Natural killer cell treated with Interleukin-12 subunit alpha and Interleukin-12 subunit beta and Interleukin-15 and Interleukin-18, amount 100 ng/mL, for 72 hours (primary cell): Measurements from ENCODE around the gene P2RX3. TPM values are rescaled to one million over a fixed set of nuclear protein-coding genes. Genes with fewer than 3 reads are reported as not detected.
"Not testable (repeated sequence)": the region's sequence is repeated elsewhere in the genome, so short reads cannot be mapped to it uniquely, and the experiment has no call there.

Experiments
- ATAC-seq, 2 donors: fragments of 150-1000 bp; cut with Tn5 transposase in 1 of 2; sonication (Bioruptor Pico), chemical (Tn5 transposase) in 1 of 2; 2 replicates each; pipeline ENCODE4 v1.10.0; 2021
- DNase-seq: peaks from one replicate; pipeline ENCODE4 v3.0.0; 2022; ENCODE audit warnings: low spot score
- H3K27ac Mint-ChIP-seq, 2 donors: 1 replicate in 1 of 2; 2 replicates in 1 of 2; pipeline ENCODE4 v1.8.0; 2022; ENCODE audit warnings: mixed read lengths in 2 of 2, mild to moderate bottlenecking in 1 of 2, moderate library complexity in 1 of 2
- H3K27me3 Mint-ChIP-seq, 2 donors: 1 replicate in 1 of 2; 2 replicates in 1 of 2; pipeline ENCODE4 v1.8.0; 2022; ENCODE audit warnings: mixed read lengths in 2 of 2
- H3K36me3 Mint-ChIP-seq: one replicate; pipeline ENCODE4 v1.8.0; 2022; ENCODE audit warnings: mixed read lengths
- H3K4me1 Mint-ChIP-seq, 2 donors: 1 replicate in 1 of 2; 2 replicates in 1 of 2; pipeline ENCODE4 v1.8.0; 2022; ENCODE audit warnings: low read depth in 2 of 2, mixed read lengths in 2 of 2, mild to moderate bottlenecking in 1 of 2
- H3K4me3 Mint-ChIP-seq: one replicate; pipeline ENCODE4 v1.8.0; 2022; ENCODE audit warnings: mixed read lengths
- H3K9me3 Mint-ChIP-seq: 2 replicates; pipeline ENCODE4 v1.8.0; 2022; ENCODE audit warnings: mixed read lengths
- total RNA-seq, 2 donors: library from RNA; stranded (reverse); gene quantifications; one replicate each; pipeline ENCODE4 v1.2.3, GENCODE V29; 2022

P2RX3 gene
- total RNA-seq, 2 donors from 2014 or later = not detected

DNA sequence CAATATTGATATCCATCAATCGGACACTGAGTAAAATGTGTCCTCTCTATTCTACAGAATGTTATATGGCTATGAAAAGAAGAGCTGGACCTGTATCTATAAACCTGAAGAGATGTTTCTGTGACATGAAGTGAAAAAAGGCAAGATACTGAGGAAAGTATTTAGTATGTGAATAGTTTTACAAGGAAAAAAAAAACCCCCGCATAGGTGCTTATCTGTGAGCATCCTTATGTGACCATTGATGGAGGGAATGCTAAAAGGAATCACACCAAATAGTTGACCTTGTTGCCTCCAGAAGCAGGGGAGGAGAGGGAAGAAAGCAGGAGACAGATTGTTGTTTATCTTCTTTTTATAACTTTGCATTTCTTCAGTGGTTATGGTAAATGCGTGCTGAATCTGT is 53.0 kb downstream of the P2RX3 start:
- H3K27ac Mint-ChIP-seq = no peak overlapping the region
- H3K27me3 Mint-ChIP-seq = peaks cover 10 to 13% of the 10 kb centered on the region in 2 donors
- no peak for ATAC-seq
- no peaks in the 10 kb centered on the region for H3K9me3 Mint-ChIP-seq
- peaks cover 0 to 5% of the 10 kb centered on the region in 2 donors for H3K4me1 Mint-ChIP-seq
- H3K36me3 Mint-ChIP-seq = no peaks in the 10 kb centered on the region
- H3K4me3 Mint-ChIP-seq = no peak overlapping the region
- DNase-seq = no peak

DNA sequence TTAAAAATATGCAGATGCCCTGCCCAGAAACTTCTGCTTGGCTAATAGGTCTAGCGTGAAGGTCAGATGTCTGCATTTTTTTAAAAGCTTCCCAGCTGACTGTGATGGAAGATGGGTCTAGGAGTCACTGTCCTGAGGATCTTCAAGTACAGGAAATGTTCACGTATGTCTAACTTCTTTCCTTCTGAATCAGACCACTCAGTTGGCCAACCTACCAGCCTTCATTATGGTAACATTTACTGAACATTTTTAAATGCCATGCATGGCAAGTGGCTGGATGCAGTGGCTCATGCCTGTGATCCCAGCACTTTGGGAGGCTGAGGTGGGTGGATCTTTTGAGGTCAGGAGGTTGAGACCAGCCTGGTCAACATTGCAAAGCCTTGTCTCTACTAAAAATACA is 53.4 kb downstream of the P2RX3 start:
- no peaks in the 10 kb centered on the region for H3K9me3 Mint-ChIP-seq
- H3K27ac Mint-ChIP-seq = no peak overlapping the region
- DNase-seq = no peak
- H3K4me3 Mint-ChIP-seq = no peak overlapping the region
- peaks cover 9 to 13% of the 10 kb centered on the region in 2 donors for H3K27me3 Mint-ChIP-seq
- no peaks in the 10 kb centered on the region for H3K36me3 Mint-ChIP-seq
- ATAC-seq = no peak
- peaks cover 0 to 5% of the 10 kb centered on the region in 2 donors for H3K4me1 Mint-ChIP-seq

DNA sequence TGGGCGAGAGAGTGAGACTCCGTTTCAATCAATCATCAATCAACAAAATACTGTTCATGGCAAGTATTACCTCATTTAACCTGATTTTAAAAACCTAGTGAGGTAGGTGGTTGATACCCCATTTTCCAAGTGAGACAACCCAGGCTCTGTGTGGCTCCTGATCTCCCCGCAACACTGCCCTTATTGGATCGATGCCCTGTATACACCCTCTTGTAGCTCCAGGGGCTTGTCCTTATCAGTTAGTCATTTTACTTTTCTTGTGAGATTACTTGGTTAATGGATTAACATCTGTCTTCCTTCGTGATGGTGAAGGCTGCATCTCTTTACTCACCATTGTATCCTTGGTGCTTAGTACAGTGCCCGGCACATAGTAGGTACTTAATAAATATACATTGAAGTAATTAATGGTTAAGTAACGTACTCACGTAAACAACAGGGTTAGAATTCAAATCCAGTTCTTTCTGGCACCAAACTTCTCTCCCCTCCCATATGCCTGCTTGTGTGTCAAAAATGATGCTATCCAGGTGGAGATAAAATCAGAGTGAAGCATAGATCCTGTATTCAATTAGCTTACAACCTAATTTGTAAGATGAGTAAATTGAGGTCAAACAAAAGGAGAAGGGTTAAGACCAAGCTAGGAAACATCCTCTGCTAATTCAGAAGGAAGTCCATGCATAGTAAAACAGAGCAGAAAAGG is 54.1 kb downstream of the P2RX3 start:
- Mint-ChIP-seq H3K27ac (no peak overlapping the region), H3K4me1 (peaks cover 0 to 5% of the 10 kb centered on the region in 2 donors), H3K27me3 (peaks cover 9 to 13% of the 10 kb centered on the region in 2 donors), H3K36me3 (no peaks in the 10 kb centered on the region), H3K4me3 (no peak overlapping the region), H3K9me3 (no peaks in the 10 kb centered on the region)
- DNase-seq = no peak
- ATAC-seq = no peak

DNA sequence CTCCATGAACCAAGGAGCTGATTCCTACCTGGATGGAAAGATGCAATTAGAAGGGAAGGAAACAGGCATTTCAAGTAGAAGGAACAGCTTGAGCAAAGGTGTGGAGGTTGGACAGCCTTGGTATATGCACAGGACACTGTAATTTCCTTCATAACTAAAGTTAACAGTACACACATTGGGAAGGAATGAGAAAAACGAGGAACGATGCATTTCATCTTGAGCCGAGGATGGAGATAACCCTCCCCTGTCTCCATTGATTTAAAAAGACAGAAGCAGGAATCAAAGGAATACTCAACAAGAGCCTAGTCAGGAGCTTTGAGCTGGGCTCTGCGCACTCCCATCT is 54.6 kb downstream of the P2RX3 start:
- peaks cover 0 to 5% of the 10 kb centered on the region in 2 donors for H3K4me1 Mint-ChIP-seq
- H3K36me3 Mint-ChIP-seq = no peaks in the 10 kb centered on the region
- no peaks in the 10 kb centered on the region for H3K9me3 Mint-ChIP-seq
- no peak overlapping the region for H3K4me3 Mint-ChIP-seq
- DNase-seq = no peak
- ATAC-seq = no peak
- H3K27me3 Mint-ChIP-seq = peaks cover 9 to 13% of the 10 kb centered on the region in 2 donors
- no peak overlapping the region for H3K27ac Mint-ChIP-seq

DNA sequence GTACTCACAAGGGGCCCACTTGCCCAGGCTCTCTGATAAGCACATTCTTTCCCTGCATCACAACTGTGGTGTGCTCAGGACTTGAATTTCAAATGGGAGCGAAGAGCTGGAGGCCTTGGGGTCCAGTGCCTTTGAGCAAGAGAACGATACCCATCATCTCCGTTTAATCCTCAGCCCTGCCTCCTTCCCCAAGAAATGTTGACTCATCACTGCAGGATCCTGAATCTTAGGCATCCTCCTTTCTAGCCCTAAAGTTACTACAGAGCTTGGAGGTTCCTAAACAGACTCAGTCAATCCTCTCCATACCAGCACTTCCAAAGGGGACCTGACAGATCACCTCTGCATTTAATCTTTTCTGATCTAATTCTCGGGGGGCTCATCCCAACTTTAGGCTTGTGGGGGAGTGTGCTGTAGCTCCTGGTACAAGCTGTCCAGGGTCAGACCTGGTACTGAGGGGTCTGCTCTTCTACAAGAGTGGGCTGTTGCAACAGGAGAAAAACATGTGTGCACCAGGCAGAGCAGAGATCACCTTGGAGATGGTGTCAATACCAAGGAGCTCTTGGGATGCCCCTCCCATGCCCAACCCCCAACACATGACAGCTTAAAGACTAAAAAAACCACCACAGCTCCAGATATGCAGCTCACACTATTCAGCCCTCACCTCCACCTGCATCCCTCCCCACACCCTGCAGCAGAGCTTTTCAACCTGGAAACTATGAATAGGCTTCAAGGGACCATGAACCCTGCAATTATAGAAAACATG is 56.2 kb downstream of the P2RX3 start:
- DNase-seq = no peak
- peaks cover 6 to 10% of the 10 kb centered on the region in 2 donors for H3K27me3 Mint-ChIP-seq
- H3K4me1 Mint-ChIP-seq = peaks cover 0 to 4% of the 10 kb centered on the region in 2 donors
- H3K36me3 Mint-ChIP-seq = no peaks in the 10 kb centered on the region
- no peak overlapping the region for H3K27ac Mint-ChIP-seq
- no peak for ATAC-seq
- H3K9me3 Mint-ChIP-seq = no peaks in the 10 kb centered on the region
- no peak overlapping the region for H3K4me3 Mint-ChIP-seq

DNA sequence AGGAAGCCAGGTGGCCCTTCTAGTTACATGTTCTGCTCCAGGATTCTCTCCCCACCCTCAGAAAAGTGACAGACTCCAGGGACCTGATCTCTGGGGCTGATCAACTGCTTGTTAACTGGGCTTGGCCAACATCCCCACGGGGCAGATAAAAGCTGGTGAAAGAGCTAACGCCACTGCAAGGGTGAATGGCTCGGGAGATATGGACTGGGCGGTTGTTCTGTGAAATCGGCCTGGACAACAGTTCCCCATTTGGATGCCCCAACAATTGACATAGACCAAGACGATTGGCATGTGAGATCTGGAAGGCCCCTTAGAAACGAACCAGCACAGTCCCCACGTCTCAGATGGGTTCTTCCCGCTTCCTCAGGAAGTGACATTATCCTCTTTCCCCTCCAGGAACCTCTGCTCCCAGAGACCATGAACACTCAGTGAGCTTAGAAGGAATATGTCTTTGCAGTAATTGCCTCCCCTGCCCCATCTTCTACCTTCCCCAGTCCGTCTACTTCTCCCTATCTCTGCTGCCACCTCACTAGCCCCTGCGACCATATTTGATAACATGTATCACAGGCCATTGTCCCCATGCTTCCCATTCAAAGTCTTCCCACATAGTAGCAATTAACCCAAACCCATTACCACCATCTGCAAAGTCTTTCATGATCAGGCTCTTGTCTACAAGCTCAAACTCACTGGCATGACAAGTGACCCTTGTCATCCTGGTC is 57.9 kb downstream of the P2RX3 start:
- no peaks in the 10 kb centered on the region for H3K9me3 Mint-ChIP-seq
- H3K27me3 Mint-ChIP-seq = peaks cover 0 to 6% of the 10 kb centered on the region in 2 donors
- no peak overlapping the region for H3K27ac Mint-ChIP-seq
- no peaks in the 10 kb centered on the region for H3K36me3 Mint-ChIP-seq
- no peak overlapping the region for H3K4me3 Mint-ChIP-seq
- no peaks in the 10 kb centered on the region for H3K4me1 Mint-ChIP-seq
- DNase-seq (no peak), ATAC-seq (no peak)

DNA sequence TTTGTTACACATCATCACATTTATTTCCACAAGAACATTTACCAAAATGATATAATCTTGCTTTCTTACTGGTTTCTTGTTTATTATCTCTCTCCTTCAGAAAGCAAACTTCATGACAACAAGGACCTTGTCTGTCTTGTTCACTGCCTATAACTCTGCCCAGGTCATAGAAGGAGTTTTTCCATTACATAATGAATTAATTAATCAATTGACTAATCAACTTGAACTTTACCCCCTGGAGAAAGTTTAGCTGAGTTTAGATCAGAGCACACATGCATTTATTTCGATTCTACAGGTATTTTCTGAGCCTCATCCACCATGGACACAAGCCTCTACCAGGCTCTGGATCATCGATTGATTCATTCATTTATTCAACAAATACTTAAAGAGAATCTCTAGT is 58.6 kb downstream of the P2RX3 start:
- Mint-ChIP-seq H3K27me3 (peaks cover 0 to 6% of the 10 kb centered on the region in 2 donors), H3K27ac (no peak overlapping the region), H3K4me1 (no peaks in the 10 kb centered on the region), H3K4me3 (no peak overlapping the region), H3K36me3 (no peaks in the 10 kb centered on the region), H3K9me3 (no peaks in the 10 kb centered on the region)
- DNase-seq (no peak), ATAC-seq (no peak)

DNA sequence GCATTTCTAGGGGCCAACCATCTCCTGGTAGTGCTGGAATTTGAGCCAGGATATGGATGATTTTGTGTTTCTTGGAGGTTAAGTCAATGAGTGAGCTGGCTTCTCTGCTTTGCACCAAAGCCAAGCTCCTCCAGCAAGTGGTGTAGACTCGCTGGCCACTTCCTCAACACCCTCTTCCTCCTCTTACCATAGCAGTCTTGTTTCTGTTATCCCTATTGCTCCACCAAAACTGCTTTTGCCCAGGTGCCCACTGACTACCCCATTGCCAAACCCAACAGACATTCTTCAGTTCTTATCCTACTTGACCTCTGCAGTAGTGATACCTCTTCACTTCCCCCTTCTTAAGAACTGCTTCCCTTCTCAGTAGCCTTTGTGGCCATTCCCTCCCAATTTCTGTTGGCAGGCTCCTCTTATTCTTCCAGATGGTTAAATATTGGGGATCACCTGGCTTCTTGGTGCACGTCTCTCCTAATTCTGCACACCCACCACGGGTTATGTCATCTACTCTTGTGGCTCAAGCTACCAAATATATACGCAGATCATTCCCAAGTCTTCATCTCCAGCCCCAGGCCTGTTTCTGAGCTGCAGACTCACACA is 59.3 kb downstream of the P2RX3 start:
- no peaks in the 10 kb centered on the region for H3K4me1 Mint-ChIP-seq
- H3K4me3 Mint-ChIP-seq = no peak overlapping the region
- no peaks in the 10 kb centered on the region for H3K36me3 Mint-ChIP-seq
- H3K27ac Mint-ChIP-seq = no peak overlapping the region
- ATAC-seq = no peak
- H3K27me3 Mint-ChIP-seq = peaks cover 0 to 1% of the 10 kb centered on the region in 2 donors
- H3K9me3 Mint-ChIP-seq = no peaks in the 10 kb centered on the region
- no peak for DNase-seq

DNA sequence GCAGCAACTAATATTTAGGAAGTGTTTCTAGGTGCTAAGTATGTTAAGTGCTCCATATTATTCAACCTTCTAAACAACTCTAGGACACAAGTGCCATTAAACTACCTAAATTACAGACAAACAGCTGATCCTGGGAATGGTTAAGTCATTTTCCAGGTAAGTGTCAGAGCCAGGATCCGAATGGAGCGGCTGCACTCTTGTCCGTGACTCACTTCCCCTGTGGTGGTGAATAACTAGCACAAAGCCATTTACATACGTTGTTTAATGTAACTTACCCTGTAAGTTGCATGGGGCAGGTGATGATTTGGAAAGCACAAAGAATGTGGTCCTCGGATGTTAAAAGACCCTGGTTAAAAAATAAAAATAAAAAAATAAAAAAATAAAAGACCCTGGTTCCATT is 61.1 kb downstream of the P2RX3 start:
- ATAC-seq = no peak
- no peak overlapping the region for H3K4me3 Mint-ChIP-seq
- no peaks in the 10 kb centered on the region for H3K4me1 Mint-ChIP-seq
- no peak overlapping the region for H3K27ac Mint-ChIP-seq
- no peaks in the 10 kb centered on the region for H3K36me3 Mint-ChIP-seq
- DNase-seq = no peak
- no peaks in the 10 kb centered on the region for H3K27me3 Mint-ChIP-seq
- H3K9me3 Mint-ChIP-seq = no peaks in the 10 kb centered on the region

DNA sequence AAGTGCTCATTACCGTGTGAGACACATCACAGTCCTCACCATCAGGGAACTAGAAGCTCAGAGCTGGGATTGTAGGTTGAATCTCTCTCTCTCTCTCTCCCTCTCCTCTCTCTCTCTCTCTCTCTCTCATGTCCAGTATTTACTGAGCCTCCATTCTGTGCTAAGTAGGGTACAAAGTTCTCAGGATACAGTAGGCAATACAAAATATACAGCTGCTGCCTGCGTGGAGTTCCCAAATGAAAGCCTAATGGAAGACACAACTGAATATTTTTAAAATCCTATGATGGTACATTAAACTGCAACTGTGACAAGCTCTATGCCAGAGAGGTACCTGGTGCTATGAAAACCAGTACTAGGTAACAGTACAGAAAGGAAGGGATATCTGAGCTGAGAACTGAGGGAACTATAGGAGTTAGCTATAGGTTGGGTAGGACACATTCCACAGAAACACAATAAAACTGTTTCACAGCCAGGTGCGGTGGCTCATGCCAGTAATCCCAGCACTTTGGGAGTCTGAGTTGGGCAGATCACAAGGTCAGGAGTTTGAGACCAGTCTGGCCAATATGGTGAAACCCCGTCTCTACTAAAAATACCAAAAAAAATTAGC is 61.9 kb downstream of the P2RX3 start:
- peaks cover under 1 to 2% of the 10 kb centered on the region in 2 donors for H3K4me1 Mint-ChIP-seq
- no peak overlapping the region for H3K27ac Mint-ChIP-seq
- DNase-seq (no peak), ATAC-seq (no peak)
- no peaks in the 10 kb centered on the region for H3K9me3 Mint-ChIP-seq
- no peaks in the 10 kb centered on the region for H3K27me3 Mint-ChIP-seq
- H3K36me3 Mint-ChIP-seq = no peaks in the 10 kb centered on the region
- no peak overlapping the region for H3K4me3 Mint-ChIP-seq

DNA sequence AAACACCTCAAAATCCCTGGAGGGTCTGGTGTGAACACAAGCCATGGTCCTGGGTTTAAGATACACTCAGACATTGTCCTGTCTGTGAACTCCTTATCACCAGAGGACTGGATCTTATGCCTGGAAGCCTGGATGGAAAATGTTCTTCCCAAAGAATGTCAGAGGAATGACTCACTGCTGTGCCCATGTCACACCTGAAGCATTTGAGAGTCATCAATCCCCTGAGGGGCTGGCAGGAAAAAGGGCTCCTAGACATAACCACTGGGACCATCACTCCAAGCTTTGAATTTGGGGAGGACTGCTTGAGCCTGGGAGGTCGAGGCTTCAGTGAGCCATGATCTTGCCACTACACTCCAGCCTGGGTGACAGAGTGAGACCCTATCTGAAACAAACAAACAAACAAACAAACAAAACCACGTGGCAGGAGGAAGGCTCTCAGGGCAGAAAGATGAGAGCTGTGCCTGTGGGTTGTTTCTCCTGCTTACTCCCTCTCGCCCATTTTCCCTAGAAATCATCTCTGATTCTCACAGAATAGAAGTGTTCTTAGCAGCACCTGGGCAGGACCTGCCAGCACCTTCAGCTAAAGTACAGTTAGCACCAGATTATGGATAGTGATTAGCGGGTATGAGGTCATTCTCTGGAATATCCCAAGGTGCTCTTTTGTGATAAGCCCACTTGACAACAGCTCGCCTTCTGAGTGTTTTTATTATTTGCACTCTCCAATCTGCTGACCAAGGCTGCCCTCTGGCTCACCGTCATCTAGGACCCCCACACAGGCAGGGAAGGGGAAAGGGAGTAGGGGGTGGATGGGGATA is 64.2 kb downstream of the P2RX3 start:
- Mint-ChIP-seq H3K4me1 (peaks cover 19 to 21% of the 10 kb centered on the region in 2 donors), H3K36me3 (peaks cover 10% of the 10 kb centered on the region), H3K4me3 (no peak overlapping the region), H3K9me3 (no peaks in the 10 kb centered on the region), H3K27ac (peak overlapping the region in 1 of 2 donors; percentile 18), H3K27me3 (no peaks in the 10 kb centered on the region)
- DNase-seq (no peak), ATAC-seq (no peak)

DNA sequence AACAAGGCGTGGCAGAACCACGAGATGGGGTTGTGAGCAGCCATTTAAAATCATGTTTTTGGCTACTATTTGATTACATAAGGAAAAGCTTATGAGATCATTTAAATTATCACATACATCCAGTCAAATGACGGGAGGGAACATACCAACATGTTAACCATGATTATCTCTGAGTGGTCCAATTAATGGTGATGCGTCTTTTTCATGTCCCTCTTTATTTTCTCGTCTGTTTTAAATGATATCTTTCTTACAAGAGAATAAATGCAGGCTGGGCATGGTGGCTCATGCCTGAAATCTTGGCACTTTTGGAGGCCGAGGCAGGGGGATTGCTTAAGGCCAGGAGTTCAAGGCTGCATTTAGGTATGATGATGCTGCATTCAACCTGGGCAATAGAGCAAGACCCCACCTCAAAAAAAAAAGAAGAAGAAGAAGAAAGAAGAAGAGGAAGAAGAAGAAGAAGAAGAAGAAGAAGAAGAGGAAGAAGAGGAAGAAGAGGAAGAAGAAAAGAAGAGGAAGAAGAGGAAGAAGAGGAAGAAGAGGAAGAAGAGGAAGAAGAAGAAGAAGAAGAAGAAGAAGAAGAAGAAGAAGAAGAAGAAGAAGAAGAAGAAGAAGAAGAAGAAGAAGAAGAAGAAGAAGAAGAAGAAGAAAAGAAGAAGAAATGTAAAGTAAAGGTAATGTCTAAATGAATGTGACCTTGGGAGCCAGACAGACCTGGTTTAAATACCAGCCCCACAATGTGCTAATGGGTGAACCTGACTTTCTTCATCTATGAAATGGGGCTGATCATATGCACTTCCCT is 65.0 kb downstream of the P2RX3 start:
- Mint-ChIP-seq H3K4me1 (peaks cover 22 to 29% of the 10 kb centered on the region in 2 donors), H3K36me3 (peaks cover 17% of the 10 kb centered on the region), H3K27ac (peak overlapping the region in 1 of 2 donors; percentile 18)
- not testable (repeated sequence) for H3K27me3 Mint-ChIP-seq, H3K9me3 Mint-ChIP-seq, ATAC-seq, H3K4me3 Mint-ChIP-seq, DNase-seq
